PC-3 (cell line): ENCODE data around the gene COX6A2. TPM values are rescaled to one million over a fixed set of nuclear protein-coding genes. Genes with fewer than 3 reads are reported as not detected.

Experiments used
- ATAC-seq: fragments of 200-7000 bp; cut with Tn5 transposase; 2 replicates; pipeline ENCODE4 v1.9.1; 2020; ENCODE audit warnings: mild to moderate bottlenecking, moderate library complexity
- BruUV-seq: library from RNA; stranded (reverse); fragments of 400-500 nt; replicated peaks from 2 replicates; lab custom pipeline; 2021; lab: Mats Ljungman, UMichigan
- CTCF ChIA-PET: fragments of 300-600 bp; sonication (Branson Sonifier 250); formaldehyde crosslinking; loops from one replicate; lab custom pipeline; 2022; ENCODE audit warnings: antibody characterized with exemption; lab: Charles Lee
- POLR2A ChIA-PET: fragments of 300-600 bp; sonication (Branson Sonifier 250); formaldehyde crosslinking; loops from one replicate; lab custom pipeline; 2022; ENCODE audit warnings: antibody characterized with exemption; ENCODE audit not compliant: unreplicated experiment; lab: Charles Lee
- DNase-seq: peaks from one replicate; pipeline ENCODE4 v3.0.0-alpha.2; 2015
- H2AFZ ChIP-seq: fragments of 300-600 bp; sonication (generic); 2 replicates; pipeline ENCODE4 v1.6.0; 2016; ENCODE audit warnings: antibody characterized with exemption, low read length
- H3F3A ChIP-seq: fragments of 300-600 bp; sonication (generic); one replicate; pipeline ENCODE4 v1.6.0; 2017; ENCODE audit warnings: antibody characterized with exemption, low read length, control low read depth, mild to moderate bottlenecking; ENCODE audit not compliant: unreplicated experiment
- H3K27ac ChIP-seq: fragments of 300-600 bp; sonication (generic); 2 replicates; pipeline ENCODE4 v1.5.1; 2016; ENCODE audit warnings: mild to moderate bottlenecking, low read length
- H3K27me3 ChIP-seq: fragments of 300-600 bp; sonication (generic); 2 replicates; pipeline ENCODE4 v1.6.1; 2016; ENCODE audit warnings: low read length, mixed read lengths
- H3K36me3 ChIP-seq: fragments of 300-600 bp; sonication (generic); 2 replicates; pipeline ENCODE4 v1.6.1; 2016; ENCODE audit warnings: low read depth, mixed run types, low read length, mixed read lengths
- H3K4me1 ChIP-seq: fragments of 300-600 bp; sonication (generic); 2 replicates; pipeline ENCODE4 v1.5.1; 2016; ENCODE audit warnings: low read length; ENCODE audit not compliant: insufficient read depth
- H3K4me2 ChIP-seq: fragments of 300-600 bp; sonication (generic); 2 replicates; pipeline ENCODE4 v1.6.0; 2016; ENCODE audit warnings: low read length
- H3K4me3 ChIP-seq: fragments of 300-600 bp; sonication (generic); 2 replicates; pipeline ENCODE4 v1.5.1; 2016; ENCODE audit warnings: mild to moderate bottlenecking, low read length, mixed read lengths
- H3K79me2 ChIP-seq: fragments of 300-600 bp; sonication (generic); 2 replicates; pipeline ENCODE4 v1.6.1; 2017; ENCODE audit warnings: low read length, mixed read lengths
- H3K9ac ChIP-seq: fragments of 300-600 bp; sonication (generic); 2 replicates; pipeline ENCODE4 v1.6.0; 2016; ENCODE audit warnings: mild to moderate bottlenecking, low read length
- H3K9me2 ChIP-seq: fragments of 300-600 bp; sonication (generic); replicated peaks from 2 replicates; pipeline ENCODE4 v1.6.1; 2016; ENCODE audit warnings: mixed run types, low read length, mixed read lengths
- H3K9me3 ChIP-seq: fragments of 300-600 bp; sonication (generic); 2 replicates; pipeline ENCODE4 v1.6.1; 2016; ENCODE audit warnings: low read length, mixed read lengths
- H4K20me1 ChIP-seq: fragments of 300-600 bp; sonication (generic); 2 replicates; pipeline ENCODE4 v1.6.1; 2016; ENCODE audit warnings: low read length, mixed read lengths
- CTCF ChIP-seq: fragments of 300-600 bp; sonication (generic); conservative IDR thresholded peaks from 2 replicates; pipeline ENCODE4 v1.5.1; 2017; ENCODE audit warnings: antibody characterized with exemption, low read depth, mild to moderate bottlenecking, low read length
- EZH2 ChIP-seq: fragments of 300-600 bp; sonication (generic); IDR thresholded peaks from one replicate; pipeline ENCODE4 v1.6.1; 2017; ENCODE audit warnings: antibody characterized with exemption, mild to moderate bottlenecking, low read length; ENCODE audit not compliant: unreplicated experiment
- EZH2phosphoT487 ChIP-seq: fragments of 300-600 bp; sonication (generic); IDR thresholded peaks from 2 replicates; pipeline ENCODE4 v1.6.1; 2018; ENCODE audit warnings: mild to moderate bottlenecking, antibody characterized with exemption, low read length, borderline replicate concordance
- intact Hi-C: fragments of 100-400 bp; cut with micrococcal nuclease; formaldehyde crosslinking; loops from 2 replicates; pipeline ENCODE4 v1.9.0; 2023
- total RNA-seq: library from RNA; depleted of rRNA; stranded (reverse); fragments of >200 nt; gene quantifications from 2 replicates; pipeline ENCODE4 v1.2.3, GENCODE V29; 2014

Gene COX6A2
- total RNA-seq, 1 experiment from 2014 or later = not detected

GRCh38 chr16:31459687-31460581, 31.8 kb upstream of the COX6A2 start:
- Histone ChIP-seq H3K27me3 (no peaks in the 10 kb centered on the region), H3K36me3 (no peaks in the 10 kb centered on the region), H3K27ac (peak overlapping the region; percentile 94), H3K4me1 (peaks cover 13% of the 10 kb centered on the region), H3K4me3 (peak overlapping the region; percentile 77), H2AFZ (peak overlapping the region; percentile 91), H4K20me1 (no peaks in the 10 kb centered on the region), H3K4me2 (peak overlapping the region; percentile 91), H3K9me2 (no peaks in the 10 kb centered on the region), H3F3A (no peaks in the 10 kb centered on the region), H3K9me3 (no peaks in the 10 kb centered on the region), H3K79me2 (peaks cover 17% of the 10 kb centered on the region; the same call in 1 of the 2 replicates), H3K9ac (peak overlapping the region; percentile 96)
- ChIA-PET POLR2A (interaction anchor here (0.5 to 1.2 kb wide), 4 partner anchors 12 to 339 kb away, joined by 3 to 6 read pairs (median 4); partner anchors contain the start of genes TGFB1I1 and ZNF843), CTCF (interaction anchor here (0.6 to 1.1 kb wide), 3 partner anchors 8 to 26 kb away, joined by 3 to 12 read pairs (median 6); no protein-coding TSS in a partner anchor)
- ATAC-seq = peak; percentile 90
- intact Hi-C loops = loop anchor here (2.0 to 10.0 kb wide), 3 partner anchors 237 to 388 kb away; partner anchors contain the start of genes PYCARD, ZNF646 and ZNF668
- DNase-seq = peak; percentile 98
- no peak for TF ChIP-seq CTCF
- TF ChIP-seq EZH2 = no peak
- TF ChIP-seq EZH2phosphoT487 = no peak
- BruUV-seq = no TSS peak

GRCh38 chr16:31458844-31459686, 30.9 kb upstream of the COX6A2 start, which contains the start of gene ARMC5:
TSS of gene ARMC5 (plus strand) at chr16:31459501. CDS start at chr16:31459525, 24 bp downstream.
- H2AFZ ChIP-seq = peak within 1 kb of the TSS; percentile 91
- H4K20me1 ChIP-seq = no peaks in the 10 kb centered on the region
- H3K4me2 ChIP-seq = peak within 1 kb of the TSS; percentile 91
- peaks cover 13% of the 10 kb centered on the region for H3K4me1 ChIP-seq
- H3K27me3 ChIP-seq = no peaks in the 10 kb centered on the region
- peak; percentile 84 for ATAC-seq
- H3K79me2 ChIP-seq = peaks cover 17% of the 10 kb centered on the region; the same call in 1 of the 2 replicates
- intact Hi-C loops = loop anchor here (2.0 to 10.0 kb wide), 3 partner anchors 238 to 387 kb away; partner anchors contain the start of genes PYCARD, ZNF646 and ZNF668
- H3K9ac ChIP-seq = peak within 1 kb of the TSS; percentile 96
- no peaks in the 10 kb centered on the region for H3F3A ChIP-seq
- ChIA-PET CTCF (no interaction called here), POLR2A (no interaction called here)
- peak within 1 kb of the TSS; percentile 77 for H3K4me3 ChIP-seq
- no peaks in the 10 kb centered on the region for H3K9me3 ChIP-seq
- no peaks in the 10 kb centered on the region for H3K36me3 ChIP-seq
- H3K27ac ChIP-seq = peak within 1 kb of the TSS; percentile 94
- no peaks in the 10 kb centered on the region for H3K9me2 ChIP-seq
- DNase-seq = peak; percentile 90
- TF ChIP-seq CTCF (no peak; the same call in 1 of the 2 replicates), EZH2 (no peak), EZH2phosphoT487 (no peak)
- TSS peak; percentile 49 for BruUV-seq
